Kidney (tissue), 14 donors: ENCODE measurements around the gene PRPSAP1. TPM values are rescaled to one million over a fixed set of nuclear protein-coding genes. Genes with fewer than 3 reads are reported as not detected.

Source experiments
- DNase-seq, 5 donors: peaks; one replicate each; pipeline ENCODE4 v3.0.0-alpha.2; 2013 to 2020
- FAIRE-seq: peaks from 2 replicates; lab custom pipeline; 2012; peaks lifted over from hg19 to GRCh38; lab: Jason Lieb, UNC
- H3K27ac ChIP-seq, 2 donors: one replicate each; pipeline ENCODE4 v1.7.0; 2013; ENCODE audit warnings: low read depth in 2 of 2, low read length in 2 of 2, inconsistent platforms in 1 of 2
- H3K27me3 ChIP-seq: one replicate; pipeline ENCODE4 v1.7.1; 2013; ENCODE audit warnings: low read length, inconsistent platforms; ENCODE audit not compliant: control insufficient read depth, insufficient read depth
- H3K36me3 ChIP-seq, 3 donors: one replicate each; pipeline versions ENCODE4 v1.7.0 to v1.7.1; 2013; ENCODE audit warnings: low read length in 3 of 3, control low read depth in 1 of 3, inconsistent platforms in 1 of 3; ENCODE audit not compliant: insufficient read depth in 3 of 3, control insufficient read depth in 2 of 3
- H3K4me1 ChIP-seq, 3 donors: one replicate each; pipeline versions ENCODE4 v1.7.0 to v1.7.1; 2013; ENCODE audit warnings: low read length in 3 of 3, inconsistent platforms in 1 of 3, low read depth in 1 of 3; ENCODE audit not compliant: control insufficient read depth in 2 of 3, insufficient read depth in 2 of 3
- H3K4me3 ChIP-seq, 3 donors: one replicate each; pipeline versions ENCODE4 v1.7.0 to v1.8.1; 2013; ENCODE audit warnings: low read length in 3 of 3, control low read depth in 1 of 3, inconsistent platforms in 1 of 3
- H3K9ac ChIP-seq, 3 donors: one replicate each; pipeline versions ENCODE4 v1.7.0 to v1.7.1; 2013; ENCODE audit warnings: low read length in 3 of 3, control low read depth in 1 of 3, inconsistent platforms in 1 of 3
- H3K9me3 ChIP-seq, 3 donors: one replicate each; pipeline versions ENCODE4 v1.7.0 to v1.7.1; 2013; ENCODE audit warnings: low read length in 3 of 3, control low read depth in 1 of 3, inconsistent platforms in 1 of 3; ENCODE audit not compliant: control insufficient read depth in 2 of 3, insufficient read depth in 1 of 3
- CTCF ChIP-seq: IDR thresholded peaks from 3 replicates; pipeline ENCODE4 v1.5.1; 2012; ENCODE audit warnings: mild to moderate bottlenecking, moderate library complexity, borderline replicate concordance; ENCODE audit not compliant: insufficient read depth; ENCODE audit errors: extremely low read depth
- intact Hi-C: fragments of 100-400 bp; cut with DNase I; formaldehyde crosslinking; loops from one replicate; pipeline ENCODE4 v1.11.1; 2022
- polyA plus RNA-seq: library from polyadenylated mRNA; stranded (reverse); fragments of 350-450 nt; fragmentation: Illumina TruSeq; extraction: RNeasy Lipid Tissue Mini Kit (QIAGEN cat#74804); gene quantifications from one replicate; pipeline ENCODE4 v1.2.3, GENCODE V29; 2014; ENCODE audit warnings: low read depth, low replicate concordance; ENCODE audit not compliant: insufficient read depth
- total RNA-seq: library from RNA; stranded (reverse); fragmentation: NEBNext Ultra II Directional; extraction: Animal tissue kit (Norgen Biotek cat#: 25700); gene quantifications from one replicate; pipeline ENCODE4 v1.2.1, GENCODE V29; 2021
- donor health status: control.
- donor health status: control.
- donor health status: control.
- donor health status: control.
- donor health status: control.
- donor health status: DM: yes; HTN: yes; CAD: no.
- donor health status: Normal renal cell carcinoma (clear cell type).

The PRPSAP1 gene
- total and polyA plus RNA-seq, 2 donors from 2014 or later, result 37.6 to 39.9 TPM

- H3K27ac ChIP-seq, result no peak overlapping the region
- FAIRE-seq (no peak), DNase-seq (no peak)
- H3K36me3 ChIP-seq, result no peaks in the 10 kb centered on the region
- intact Hi-C loops, result no loop called here
- H3K4me3 ChIP-seq, result no peak overlapping the region
- peaks cover 0 to 3% (median 0%) of the 10 kb centered on the region in 3 donors for H3K4me1 ChIP-seq
- no peaks in the 10 kb centered on the region for H3K27me3 ChIP-seq
- no peak for TF ChIP-seq CTCF
- no peaks in the 10 kb centered on the region for H3K9me3 ChIP-seq
- no peak overlapping the region for H3K9ac ChIP-seq
Observed at GRCh38 chr17:76369379-76369778, 15.7 kb upstream of the PRPSAP1 start.

DNA sequence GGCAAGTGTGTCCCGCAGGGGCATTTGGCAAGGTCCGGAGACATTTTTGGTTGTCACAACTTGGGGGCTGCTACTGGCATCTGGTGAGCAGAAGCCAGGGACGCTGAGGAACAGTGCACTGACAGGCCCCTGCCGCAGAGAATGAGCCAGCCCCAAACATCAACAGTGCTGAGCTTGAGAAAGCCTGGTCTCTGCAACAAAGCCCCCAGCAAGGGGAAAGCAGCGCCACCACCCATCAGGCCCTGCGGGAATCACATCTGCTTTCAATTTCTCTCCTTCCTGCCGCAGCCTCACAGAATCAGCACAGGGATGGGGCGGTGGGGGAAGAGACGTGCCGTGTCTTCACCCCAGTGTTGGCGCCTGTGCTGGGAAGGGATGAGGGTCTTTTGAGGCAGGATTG lies 14.8 kb upstream of the PRPSAP1 start:
- Histone ChIP-seq H3K9me3 (no peaks in the 10 kb centered on the region), H3K36me3 (no peaks in the 10 kb centered on the region), H3K27me3 (no peaks in the 10 kb centered on the region), H3K9ac (no peak overlapping the region), H3K4me3 (no peak overlapping the region), H3K27ac (no peak overlapping the region), H3K4me1 (peaks cover 0 to 3% (median 0%) of the 10 kb centered on the region in 3 donors)
- intact Hi-C loops, result no loop called here
- TF ChIP-seq CTCF, result no peak
- no peak for FAIRE-seq
- DNase-seq, result no peak

DNA sequence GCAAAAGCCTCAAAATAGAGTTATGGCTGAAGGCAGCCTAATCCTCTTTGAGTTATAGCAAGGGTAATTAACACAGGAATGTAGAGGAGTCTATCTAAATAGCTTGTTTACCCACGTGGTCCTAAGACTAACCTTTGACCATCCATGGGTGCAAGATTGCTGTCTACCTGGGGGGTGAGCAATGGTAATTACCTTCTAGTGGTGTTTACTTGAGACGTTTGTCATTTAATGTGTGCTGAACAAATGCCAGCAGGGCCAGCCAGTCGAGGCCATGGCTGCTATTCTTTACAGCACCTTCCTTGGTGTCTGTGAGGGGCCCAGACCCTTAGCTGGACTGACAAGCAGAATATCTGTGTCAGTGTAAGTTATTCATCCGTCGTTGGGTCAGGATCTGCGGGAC lies 13.9 kb upstream of the PRPSAP1 start:
- Histone ChIP-seq H3K4me1 (peaks cover 0 to 3% (median 0%) of the 10 kb centered on the region in 3 donors), H3K27me3 (no peaks in the 10 kb centered on the region), H3K27ac (no peak overlapping the region), H3K9me3 (no peaks in the 10 kb centered on the region), H3K36me3 (no peaks in the 10 kb centered on the region), H3K4me3 (no peak overlapping the region), H3K9ac (no peak overlapping the region)
- DNase-seq (peak in 2 of 5 donors; percentile 56 to 73), FAIRE-seq (no peak)
- no peak for TF ChIP-seq CTCF
- intact Hi-C loops, result no loop called here

DNA sequence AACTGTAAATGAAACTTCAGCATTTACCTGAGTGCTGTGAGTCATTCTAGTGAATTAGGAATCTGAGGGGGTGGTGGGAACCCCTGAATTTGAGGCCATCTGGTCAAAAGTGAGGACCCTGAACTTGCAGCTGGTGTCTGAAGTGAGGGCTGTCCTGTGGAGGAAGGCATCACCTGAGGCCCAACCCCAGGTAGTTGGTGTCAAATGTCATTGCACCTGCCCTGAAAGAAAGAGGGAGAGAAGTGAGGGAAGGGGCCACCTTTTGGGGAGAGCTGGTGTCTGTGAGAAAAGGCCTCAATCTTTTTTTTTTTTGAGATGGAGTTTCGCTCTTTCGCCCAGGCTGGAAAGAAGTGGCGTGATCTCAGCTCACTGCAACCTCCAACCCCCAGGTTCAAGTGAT lies 12.5 kb upstream of the PRPSAP1 start:
- no peak for TF ChIP-seq CTCF
- no peaks in the 10 kb centered on the region for H3K27me3 ChIP-seq
- peaks cover 0 to 5% (median 3%) of the 10 kb centered on the region in 3 donors for H3K4me1 ChIP-seq
- H3K36me3 ChIP-seq, result no peaks in the 10 kb centered on the region
- intact Hi-C loops, result no loop called here
- no peak overlapping the region for H3K27ac ChIP-seq
- no peak overlapping the region for H3K9ac ChIP-seq
- H3K4me3 ChIP-seq, result no peak overlapping the region
- no peak for FAIRE-seq
- no peaks in the 10 kb centered on the region for H3K9me3 ChIP-seq
- DNase-seq, result no peak
